ENCODE results near the gene WFDC9. TPM values are rescaled to one million over a fixed set of nuclear protein-coding genes. Genes with fewer than 3 reads are reported as not detected.
"Not testable (repeated sequence)": the region's sequence is repeated elsewhere in the genome, so short reads cannot be mapped to it uniquely, and the experiment has no call there.

WFDC9 gene
- total RNA-seq, 1 donor from 2014 or later = not detected

GRCh38 chr20:45589725-45590124 lies 41.4 kb downstream of the WFDC9 start:
- no peak for TF ChIP-seq EZH2phosphoT487 (IDR thresholded peaks at IDR 0.05)
- no peak for TF ChIP-seq CTCF (IDR thresholded peaks at IDR 0.05)
- no peak for TF ChIP-seq EZH2 (IDR thresholded peaks at IDR 0.05)
- H3K36me3 Mint-ChIP-seq = no peaks in the 10 kb centered on the region

DNA sequence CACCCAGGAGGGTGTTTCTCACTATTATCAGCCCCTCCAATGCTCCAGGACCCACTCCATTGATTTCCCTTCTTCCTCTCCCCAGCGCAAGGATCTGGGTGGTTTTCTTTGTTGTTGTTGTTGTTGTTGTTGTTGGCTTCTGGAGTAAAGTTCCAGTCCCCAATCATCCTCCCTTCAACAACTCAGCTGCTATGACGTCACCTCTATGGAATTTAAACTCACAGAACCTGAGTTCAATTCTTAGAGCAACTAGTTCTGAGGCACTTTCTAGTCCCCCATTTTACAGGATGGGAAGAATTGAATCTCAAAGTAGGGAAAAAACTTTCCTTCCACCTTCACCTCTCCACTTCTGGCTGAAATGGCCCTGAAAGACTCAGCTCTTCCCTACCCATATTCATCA lies 42.3 kb downstream of the WFDC9 start:
- H3K4me2 ChIP-seq = no peak overlapping the region
- H4K20me1 ChIP-seq (ENCODE audit: low read depth) = no peaks in the 10 kb centered on the region
- Mint-ChIP-seq H3K27ac (no peak overlapping the region), H3K9me3 (no peaks in the 10 kb centered on the region), H3K36me3 (no peaks in the 10 kb centered on the region), H3K4me1 (no peaks in the 10 kb centered on the region), H3K27me3 (ENCODE audit: insufficient read depth, low read depth) (peaks cover 3% of the 10 kb centered on the region), H3K4me3 (no peak overlapping the region)
- H3K79me2 ChIP-seq (ENCODE audit: low read depth) = no peaks in the 10 kb centered on the region
- H3K4me1 ChIP-seq = peaks cover under 1% of the 10 kb centered on the region
- H3K9ac ChIP-seq = no peak overlapping the region
- TF ChIP-seq EZH2 (IDR thresholded peaks at IDR 0.05) (no peak), EZH2phosphoT487 (IDR thresholded peaks at IDR 0.05) (no peak), CTCF (IDR thresholded peaks at IDR 0.05) (no peak)
- DNase-seq (ENCODE audit: low spot score) = no peak
- H3K9me3 ChIP-seq (ENCODE audit: low read depth) = no peaks in the 10 kb centered on the region
- no peaks in the 10 kb centered on the region for H3K27me3 ChIP-seq
- no peak overlapping the region for H3K4me3 ChIP-seq
- no peaks in the 10 kb centered on the region for H3F3A ChIP-seq (ENCODE audit: low read depth)
- peaks cover 4% of the 10 kb centered on the region for H3K36me3 ChIP-seq
- no peak overlapping the region for H2AFZ ChIP-seq (replicated peaks)
- H3K27ac ChIP-seq = no peak overlapping the region

More at GRCh38 chr20:45589725-45590124, 41.4 kb downstream of the WFDC9 start:
- no peak overlapping the region for H3K4me3 Mint-ChIP-seq
- H2AFZ ChIP-seq (replicated peaks) = no peak overlapping the region
- no peaks in the 10 kb centered on the region for H4K20me1 ChIP-seq (ENCODE audit: low read depth)
- no peak overlapping the region for H3K4me2 ChIP-seq
- no peaks in the 10 kb centered on the region for H3K4me1 ChIP-seq
- no peak for DNase-seq (ENCODE audit: low spot score)
- H3K79me2 ChIP-seq (ENCODE audit: low read depth) = no peaks in the 10 kb centered on the region
- no peak overlapping the region for H3K4me3 ChIP-seq
- H3K27me3 ChIP-seq = no peaks in the 10 kb centered on the region
- H3K4me1 Mint-ChIP-seq = no peaks in the 10 kb centered on the region
- no peaks in the 10 kb centered on the region for H3K9me3 ChIP-seq (ENCODE audit: low read depth)
- H3K27ac ChIP-seq = no peak overlapping the region
- no peak overlapping the region for H3K27ac Mint-ChIP-seq
- H3K36me3 ChIP-seq = peaks cover 4% of the 10 kb centered on the region
- H3K27me3 Mint-ChIP-seq (ENCODE audit: insufficient read depth, low read depth) = peaks cover 3% of the 10 kb centered on the region
- H3F3A ChIP-seq (ENCODE audit: low read depth) = no peaks in the 10 kb centered on the region
- no peaks in the 10 kb centered on the region for H3K9me3 Mint-ChIP-seq
- H3K9ac ChIP-seq = no peak overlapping the region

- H3K9me3 Mint-ChIP-seq; H2AFZ ChIP-seq (replicated peaks): not testable (repeated sequence)
Observed at GRCh38 chr20:45585986-45586385, 45.1 kb downstream of the WFDC9 start.

DNA sequence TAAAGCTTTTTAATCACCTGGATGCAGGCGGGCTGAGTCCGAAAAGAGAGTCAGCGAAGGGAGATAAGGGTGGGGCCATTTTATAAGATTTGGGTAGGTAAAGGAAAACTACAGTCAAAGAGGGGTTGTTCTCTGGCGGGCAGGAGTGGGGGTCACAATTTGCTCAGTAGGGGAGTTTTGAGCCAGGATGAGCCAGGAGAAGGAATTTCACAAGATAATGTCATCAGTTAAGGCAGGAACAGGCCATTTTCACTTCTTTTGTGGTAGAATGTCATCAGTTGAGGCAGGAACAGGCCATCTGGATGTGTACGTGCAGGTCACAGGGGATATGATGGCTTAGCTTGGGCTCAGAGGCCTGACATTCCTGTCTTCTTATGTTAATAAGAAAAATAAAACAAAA lies 46.8 kb downstream of the WFDC9 start:
- H3K4me3 Mint-ChIP-seq; H3K4me3 ChIP-seq; DNase-seq (ENCODE audit: low spot score); H3K36me3 ChIP-seq; H3K9me3 Mint-ChIP-seq; H3K27me3 Mint-ChIP-seq (ENCODE audit: insufficient read depth, low read depth); H4K20me1 ChIP-seq (ENCODE audit: low read depth); H3K9me3 ChIP-seq (ENCODE audit: low read depth); H3K9ac ChIP-seq; H3K4me2 ChIP-seq; H3K4me1 Mint-ChIP-seq; H3K79me2 ChIP-seq (ENCODE audit: low read depth); H3K27ac ChIP-seq; H3K27me3 ChIP-seq; H2AFZ ChIP-seq (replicated peaks); H3F3A ChIP-seq (ENCODE audit: low read depth); H3K27ac Mint-ChIP-seq; H3K36me3 Mint-ChIP-seq: not testable (repeated sequence)
- peaks cover 36% of the 10 kb centered on the region for H3K4me1 ChIP-seq

More at GRCh38 chr20:45585986-45586385, 45.1 kb downstream of the WFDC9 start:
- not testable (repeated sequence) for H3F3A ChIP-seq (ENCODE audit: low read depth); H4K20me1 ChIP-seq (ENCODE audit: low read depth); H3K4me1 Mint-ChIP-seq; H3K4me3 Mint-ChIP-seq; H3K79me2 ChIP-seq (ENCODE audit: low read depth); H3K27me3 Mint-ChIP-seq (ENCODE audit: insufficient read depth, low read depth); H3K4me3 ChIP-seq; H3K9me3 ChIP-seq (ENCODE audit: low read depth); H3K27ac Mint-ChIP-seq; H3K36me3 Mint-ChIP-seq; H3K27ac ChIP-seq; H3K36me3 ChIP-seq; H3K9ac ChIP-seq; DNase-seq (ENCODE audit: low spot score); H3K27me3 ChIP-seq; H3K4me2 ChIP-seq
- H3K4me1 ChIP-seq = peaks cover 25% of the 10 kb centered on the region
